ENCODE measurements around the gene CUBN.

The CUBN gene

GRCh38 chr10:17053061-17053460 is 76.5 kb downstream of the CUBN start:
- TF ChIP-seq POLR2AphosphoS5 (IDR thresholded peaks at IDR 0.05; ENCODE audit: low read depth), result no peak
- TF ChIP-seq SPI1 (IDR thresholded peaks at IDR 0.05; ENCODE audit: borderline replicate concordance, low read depth), result no peak
- TF ChIP-seq CTCF (IDR thresholded peaks at IDR 0.05; ENCODE audit: insufficient read depth, low read length), result no peak
- TF ChIP-seq GABPA (IDR thresholded peaks at IDR 0.05; ENCODE audit: low read depth), result no peak
- TF ChIP-seq REST (IDR thresholded peaks at IDR 0.05; ENCODE audit: insufficient replicate concordance, low read depth), result no peak
- no peak overlapping the region for H3K27ac ChIP-seq (replicated peaks)
- no peak for DNase-seq (ENCODE audit: low read depth in 1 of 2, low spot score in 1 of 2)
- no peaks in the 10 kb centered on the region for H3K27me3 ChIP-seq (ENCODE audit: insufficient read depth, poor library complexity, severe bottlenecking)
- no peak overlapping the region for H3K4me3 ChIP-seq (replicated peaks; ENCODE audit: insufficient read depth, low read length)

- Histone ChIP-seq H3K4me3 (replicated peaks; ENCODE audit: insufficient read depth, low read length) (no peak overlapping the region), H3K27ac (replicated peaks) (no peak overlapping the region), H3K27me3 (ENCODE audit: insufficient read depth, poor library complexity, severe bottlenecking) (no peaks in the 10 kb centered on the region)
- DNase-seq (ENCODE audit: low read depth in 1 of 2, low spot score in 1 of 2), result no peak
- no peak for TF ChIP-seq POLR2AphosphoS5 (IDR thresholded peaks at IDR 0.05; ENCODE audit: low read depth)
- no peak for TF ChIP-seq GABPA (IDR thresholded peaks at IDR 0.05; ENCODE audit: low read depth)
- no peak for TF ChIP-seq CTCF (IDR thresholded peaks at IDR 0.05; ENCODE audit: insufficient read depth, low read length)
- TF ChIP-seq SPI1 (IDR thresholded peaks at IDR 0.05; ENCODE audit: borderline replicate concordance, low read depth), result no peak
- TF ChIP-seq REST (IDR thresholded peaks at IDR 0.05; ENCODE audit: insufficient replicate concordance, low read depth), result no peak
Measured at GRCh38 chr10:17051851-17052250, 77.8 kb downstream of the CUBN start.

GRCh38 chr10:17049195-17049594 is 80.4 kb downstream of the CUBN start:
- H3K27me3 ChIP-seq (ENCODE audit: insufficient read depth, poor library complexity, severe bottlenecking), result no peaks in the 10 kb centered on the region
- H3K4me3 ChIP-seq (replicated peaks; ENCODE audit: insufficient read depth, low read length), result no peak overlapping the region
- no peak overlapping the region for H3K27ac ChIP-seq (replicated peaks)
- no peak for DNase-seq (ENCODE audit: low read depth in 1 of 2, low spot score in 1 of 2)
- no peak for TF ChIP-seq POLR2AphosphoS5 (IDR thresholded peaks at IDR 0.05; ENCODE audit: low read depth)
- no peak for TF ChIP-seq REST (IDR thresholded peaks at IDR 0.05; ENCODE audit: insufficient replicate concordance, low read depth)
- TF ChIP-seq CTCF (IDR thresholded peaks at IDR 0.05; ENCODE audit: insufficient read depth, low read length), result no peak
- TF ChIP-seq SPI1 (IDR thresholded peaks at IDR 0.05; ENCODE audit: borderline replicate concordance, low read depth), result no peak
- no peak for TF ChIP-seq GABPA (IDR thresholded peaks at IDR 0.05; ENCODE audit: low read depth)
